ENCODE measurements around the gene AOPEP.

- TF ChIP-seq CTCF (IDR thresholded peaks at IDR 0.05) (no peak), POLR2A (IDR thresholded peaks at IDR 0.05) (no peak)
Observed at GRCh38 chr9:94885854-94886447, 159.5 kb downstream of the AOPEP start.

Data from heart left ventricle (tissue), 13 donors.